Tibial artery (tissue), 4 donors: ENCODE data around the gene TFIP11.

Experiments
- DNase-seq, 2 donors: peaks; one replicate each; pipeline ENCODE4 v3.0.0-alpha.2; 2019
- H3K27ac ChIP-seq, 2 donors: fragments of 200-600 bp; sonication (generic) in 1 of 2; 1 replicate in 1 of 2; 2 replicates in 1 of 2; pipeline ENCODE4 v1.5.1; 2018 to 2019; ENCODE audit warnings: mild to moderate bottlenecking in 1 of 2
- H3K27me3 ChIP-seq, 2 donors: fragments of 200-600 bp; sonication (generic) in 1 of 2; one replicate each; pipeline versions ENCODE4 v1.5.1 to v1.6.0; 2016 to 2019
- H3K36me3 ChIP-seq, 3 donors: fragments of 200-600 bp; sonication (generic) in 2 of 3; one replicate each; pipeline ENCODE4 v1.5.1; 2016 to 2019; ENCODE audit warnings: mild to moderate bottlenecking in 2 of 3
- H3K4me1 ChIP-seq, 4 donors: fragments of 200-600 bp; sonication (generic) in 2 of 4; 1 replicate in 3 of 4; 2 replicates in 1 of 4; pipeline ENCODE4 v1.5.1; 2016 to 2019
- H3K4me3 ChIP-seq, 2 donors: fragments of 200-600 bp; sonication (generic) in 1 of 2; 1 replicate in 1 of 2; 2 replicates in 1 of 2; pipeline ENCODE4 v1.5.1; 2018 to 2019; ENCODE audit warnings: mild to moderate bottlenecking in 2 of 2
- H3K9me3 ChIP-seq, 3 donors: fragments of 200-600 bp; sonication (generic) in 1 of 3; one replicate each; pipeline ENCODE4 v1.5.1; 2016 to 2019
- CTCF ChIP-seq, 2 experiments: fragments of 200-600 bp in 1 of 2; fragments of 450-650 bp in 1 of 2; IDR thresholded peaks; one replicate each; pipeline ENCODE4 v1.5.1; 2017 to 2019; ENCODE audit warnings: antibody characterized with exemption in 2 of 2, mild to moderate bottlenecking in 1 of 2, moderate library complexity in 1 of 2
- intact Hi-C: fragments of 100-400 bp; cut with DNase I; formaldehyde crosslinking; loops from one replicate; pipeline ENCODE4 v1.15.0; 2023; ENCODE audit warnings: low total_unique reads

TFIP11 gene

GRCh38 chr22:26479792-26480610 lies 32.3 kb downstream of the TFIP11 start:
- Histone ChIP-seq H3K4me3 (no peak overlapping the region), H3K27ac (no peak overlapping the region), H3K9me3 (no peaks in the 10 kb centered on the region), H3K4me1 (peaks cover 0 to 49% (median 37%) of the 10 kb centered on the region in 4 donors), H3K27me3 (no peaks in the 10 kb centered on the region), H3K36me3 (peaks cover 24 to 38% (median 30%) of the 10 kb centered on the region in 3 donors)
- intact Hi-C loops, result loop anchor here (10.0 kb wide), 1 partner anchor 105 kb away; no protein-coding TSS in a partner anchor
- TF ChIP-seq CTCF (IDR thresholded peaks at IDR 0.05), result no peak
- DNase-seq, result peak in 1 of 2 donors; percentile 11

GRCh38 chr22:26479043-26479791 lies 33.1 kb downstream of the TFIP11 start:
- DNase-seq, result no peak
- no peak overlapping the region for H3K27ac ChIP-seq
- no peaks in the 10 kb centered on the region for H3K27me3 ChIP-seq
- H3K9me3 ChIP-seq, result no peaks in the 10 kb centered on the region
- TF ChIP-seq CTCF (IDR thresholded peaks at IDR 0.05), result no peak
- H3K4me1 ChIP-seq, result peaks cover 0 to 41% (median 33%) of the 10 kb centered on the region in 4 donors
- no peak overlapping the region for H3K4me3 ChIP-seq
- intact Hi-C loops, result no loop called here
- peaks cover 30 to 44% (median 35%) of the 10 kb centered on the region in 3 donors for H3K36me3 ChIP-seq

DNA sequence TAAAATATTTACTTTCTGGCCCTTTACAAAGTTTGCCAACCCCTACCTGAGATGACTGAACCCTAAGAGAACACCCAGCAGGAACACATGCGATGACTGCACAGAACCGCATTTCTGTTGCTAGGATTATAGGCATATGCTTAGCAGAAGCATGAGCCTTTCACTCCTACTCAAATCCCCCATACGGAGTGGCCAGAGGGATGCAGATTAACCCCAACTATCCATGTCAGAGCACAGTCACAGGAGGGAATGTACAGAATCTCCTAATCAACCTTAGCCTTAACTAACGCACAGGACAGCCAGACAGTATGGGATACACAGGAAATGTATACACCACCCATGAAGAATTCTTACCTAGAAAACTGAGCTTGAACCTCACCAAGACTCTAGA lies 34.9 kb downstream of the TFIP11 start:
- H3K27ac ChIP-seq, result no peak overlapping the region
- peak in 1 of 2 donors; percentile 0 for DNase-seq
- H3K27me3 ChIP-seq, result no peaks in the 10 kb centered on the region
- H3K4me3 ChIP-seq, result no peak overlapping the region
- intact Hi-C loops, result no loop called here
- no peak for TF ChIP-seq CTCF (IDR thresholded peaks at IDR 0.05)
- no peaks in the 10 kb centered on the region for H3K9me3 ChIP-seq
- peaks cover 42 to 62% (median 42%) of the 10 kb centered on the region in 3 donors for H3K36me3 ChIP-seq
- peaks cover 0 to 31% (median 25%) of the 10 kb centered on the region in 4 donors for H3K4me1 ChIP-seq

DNA sequence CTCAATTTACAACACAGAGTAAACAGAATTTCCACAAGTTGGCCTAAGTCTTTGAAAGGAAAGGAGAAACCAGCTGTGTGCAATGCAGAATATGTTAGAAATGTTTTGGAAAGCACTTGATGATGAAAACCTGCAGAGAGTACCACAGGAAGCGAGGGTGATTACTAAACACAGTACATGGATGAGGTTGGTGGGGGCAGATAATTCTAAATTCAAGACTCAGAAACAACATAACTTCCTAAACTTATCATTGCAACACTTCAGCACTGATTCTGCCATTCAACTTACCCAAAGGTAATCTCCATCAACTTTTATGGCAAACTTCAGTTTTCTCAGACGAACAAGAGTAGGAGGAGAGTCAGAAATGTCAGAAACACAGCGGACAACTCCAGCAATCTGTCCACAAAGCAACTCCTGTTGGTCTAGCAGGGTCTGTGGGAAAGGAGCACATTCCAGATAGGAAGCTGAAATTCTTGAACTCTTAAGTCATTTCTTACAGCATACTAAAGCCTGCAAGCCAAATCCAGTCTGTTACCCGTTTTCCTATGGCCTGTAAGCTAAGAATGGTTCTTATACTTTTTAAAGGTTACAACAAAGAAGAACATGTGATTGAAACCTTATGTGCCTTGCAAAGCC lies 35.5 kb downstream of the TFIP11 start:
- H3K27me3 ChIP-seq, result no peaks in the 10 kb centered on the region
- DNase-seq, result no peak
- TF ChIP-seq CTCF (IDR thresholded peaks at IDR 0.05), result no peak
- peaks cover 0 to 26% (median 21%) of the 10 kb centered on the region in 4 donors for H3K4me1 ChIP-seq
- peaks cover 45 to 67% (median 47%) of the 10 kb centered on the region in 3 donors for H3K36me3 ChIP-seq
- H3K27ac ChIP-seq, result no peak overlapping the region
- intact Hi-C loops, result no loop called here
- H3K9me3 ChIP-seq, result no peaks in the 10 kb centered on the region
- no peak overlapping the region for H3K4me3 ChIP-seq

- Histone ChIP-seq H3K9me3 (no peaks in the 10 kb centered on the region), H3K27me3 (no peaks in the 10 kb centered on the region), H3K27ac (no peak overlapping the region), H3K4me1 (peaks cover 0 to 5% (median 2%) of the 10 kb centered on the region in 4 donors), H3K4me3 (no peak overlapping the region), H3K36me3 (peaks cover 65 to 79% (median 66%) of the 10 kb centered on the region in 3 donors)
- no peak for DNase-seq
- no peak for TF ChIP-seq CTCF (IDR thresholded peaks at IDR 0.05)
- intact Hi-C loops, result no loop called here
These were observed 37.6 kb downstream of the TFIP11 start for GRCh38 chr22:26474682-26475081.
